HG02678 (cell line): ENCODE data around the gene MAPK1IP1L.
A peak's percentile ranks its signal among the peaks of the same experiment; 100 is the strongest.
"Not testable (repeated sequence)": the region's sequence is repeated elsewhere in the genome, so short reads cannot be mapped to it uniquely, and the experiment has no call there.

Source experiments
- ATAC-seq: cut with Tn5 transposase; IDR thresholded peaks from one replicate; pipeline ENCODE4 v1.9.1; 2021; ENCODE audit warnings: mild to moderate bottlenecking, moderate library complexity; ENCODE audit not compliant: unreplicated experiment

The MAPK1IP1L gene

GRCh38 chr14:55051423-55052268 is at the start of gene MAPK1IP1L:
Gene MAPK1IP1L, plus strand, starts transcription at chr14:55051647. Its CDS starts 10,037 bp downstream, at chr14:55061684.
- peak; percentile 92 for ATAC-seq

GRCh38 chr14:55005071-55005470 is 46.4 kb upstream of the MAPK1IP1L start:
- no peak for ATAC-seq

- ATAC-seq = no peak
Observed at GRCh38 chr14:55015006-55015405, 36.4 kb upstream of the MAPK1IP1L start.

GRCh38 chr14:55019968-55020554 is 31.4 kb upstream of the MAPK1IP1L start:
- no peak for ATAC-seq

GRCh38 chr14:55024365-55024764 is 27.1 kb upstream of the MAPK1IP1L start:
- ATAC-seq = not testable (repeated sequence)

GRCh38 chr14:55025948-55026347 is 25.5 kb upstream of the MAPK1IP1L start:
- no peak for ATAC-seq

GRCh38 chr14:55026441-55026792 is 25.0 kb upstream of the MAPK1IP1L start:
- no peak for ATAC-seq

GRCh38 chr14:55026793-55027561 is 24.5 kb upstream of the MAPK1IP1L start, which contains the start of the genes SOCS4 and WDHD1:
Gene SOCS4, plus strand, starts transcription at chr14:55027236. Its CDS starts 15,806 bp downstream, at chr14:55043042.
Gene WDHD1, minus strand, starts transcription at chr14:55027099. Its CDS starts 312 bp downstream, at chr14:55026787.
- ATAC-seq = peak; percentile 97

- ATAC-seq = no peak
Observed at GRCh38 chr14:55028066-55028465, 23.4 kb upstream of the MAPK1IP1L start.

- no peak for ATAC-seq
Observed at GRCh38 chr14:55028476-55028875, 23.0 kb upstream of the MAPK1IP1L start.

GRCh38 chr14:55031190-55031589 is 20.3 kb upstream of the MAPK1IP1L start:
- no peak for ATAC-seq

- ATAC-seq = not testable (repeated sequence)
Observed at GRCh38 chr14:55037995-55038394, 13.5 kb upstream of the MAPK1IP1L start.

GRCh38 chr14:55038708-55039107 is 12.7 kb upstream of the MAPK1IP1L start:
- ATAC-seq = no peak

- no peak for ATAC-seq
Observed at GRCh38 chr14:55043528-55043927, 7.9 kb upstream of the MAPK1IP1L start.

- ATAC-seq = no peak
Observed at GRCh38 chr14:55045087-55045486, 6.4 kb upstream of the MAPK1IP1L start.

GRCh38 chr14:55047301-55048053 is 4.0 kb upstream of the MAPK1IP1L start:
- no peak for ATAC-seq

- ATAC-seq = no peak
Observed at GRCh38 chr14:55048900-55049436, 2.5 kb upstream of the MAPK1IP1L start.

GRCh38 chr14:55051165-55051422 is 353 bp upstream of the MAPK1IP1L start:
- ATAC-seq = peak; percentile 22

GRCh38 chr14:55052269-55052930 is 953 bp downstream of the MAPK1IP1L start:
- ATAC-seq = peak; percentile 3

GRCh38 chr14:55053018-55053417 is 1.6 kb downstream of the MAPK1IP1L start:
- no peak for ATAC-seq
